SHP77 treated with DMSO at 0.1 percent for 48 hours (cell line): ENCODE data around the gene SPDYA.
"Not testable (repeated sequence)": the region's sequence is repeated elsewhere in the genome, so short reads cannot be mapped to it uniquely, and the experiment has no call there.

ENCODE experiments used
- DNase-seq: peaks from one replicate; lab custom pipeline; 2025; lab: John Stamatoyannopoulos, UW

The SPDYA gene

GRCh38 chr2:28810384-28811285 lies at the start of gene SPDYA:
TSS of gene SPDYA (plus strand) at chr2:28810834. CDS start at chr2:28816015, 5,181 bp downstream.
- DNase-seq, result no peak

- DNase-seq, result no peak
Measured at GRCh38 chr2:28761420-28761819, 49.2 kb upstream of the SPDYA start.

- no peak for DNase-seq
Measured at GRCh38 chr2:28764909-28765711, 45.5 kb upstream of the SPDYA start.

DNA sequence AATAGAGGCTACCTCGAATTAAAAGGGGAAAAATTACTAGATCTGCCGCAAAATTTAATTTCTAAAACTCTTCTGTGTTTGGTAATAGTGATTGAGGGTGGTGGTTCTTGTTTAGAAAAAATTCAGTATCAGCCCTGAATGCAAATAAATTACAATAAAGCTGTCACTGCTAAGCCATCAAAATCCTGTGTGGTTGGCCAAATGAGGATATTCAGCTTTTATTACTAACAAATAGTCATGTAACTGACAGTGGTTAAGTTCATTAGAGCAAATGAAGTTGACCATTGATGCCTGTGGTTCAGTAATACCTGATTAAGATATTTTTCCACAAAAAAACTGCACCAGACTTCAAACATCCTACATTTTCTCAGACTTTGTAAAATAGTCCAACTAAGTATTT lies 44.6 kb upstream of the SPDYA start:
- no peak for DNase-seq

GRCh38 chr2:28767337-28767736 lies 43.3 kb upstream of the SPDYA start:
- DNase-seq, result no peak

GRCh38 chr2:28768422-28768821 lies 42.2 kb upstream of the SPDYA start:
- no peak for DNase-seq

- DNase-seq, result no peak
Measured at GRCh38 chr2:28768952-28769351, 41.7 kb upstream of the SPDYA start.

DNA sequence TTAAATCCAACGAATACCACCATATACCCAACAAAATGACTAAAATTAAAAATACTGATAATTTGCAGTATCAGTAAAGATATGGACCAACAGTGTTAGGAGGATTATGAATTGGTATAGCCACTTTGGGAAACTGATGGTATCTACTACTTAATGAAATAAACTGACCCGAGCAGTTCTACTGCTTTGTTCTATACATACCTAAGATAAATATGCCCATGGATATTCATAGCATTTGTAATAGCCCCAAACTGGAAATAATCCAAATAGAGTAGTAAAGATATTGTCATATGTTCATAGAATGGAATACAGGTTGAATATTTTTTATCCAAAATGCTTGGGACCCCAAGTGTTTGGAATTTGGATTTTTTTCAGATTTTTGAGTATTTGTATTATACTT lies 38.3 kb upstream of the SPDYA start:
- DNase-seq, result no peak

DNA sequence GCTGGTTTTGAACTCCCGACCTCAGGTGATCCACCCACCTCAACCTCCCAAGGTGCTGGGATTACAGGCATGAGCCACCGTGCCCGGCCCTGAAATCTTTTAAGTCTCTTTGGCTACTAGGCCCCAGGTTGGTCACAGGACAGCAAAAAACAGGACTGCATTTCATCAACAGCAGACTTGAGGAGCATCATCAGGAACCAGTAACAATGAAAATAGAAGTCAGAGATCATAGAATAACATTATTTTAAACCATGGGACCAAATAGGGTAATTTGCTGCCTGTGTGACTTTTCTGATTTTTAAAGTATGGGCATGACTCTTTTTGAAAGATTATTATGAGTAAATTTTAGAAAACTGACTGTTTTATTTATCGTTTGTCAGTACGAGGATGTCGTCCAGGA lies 34.2 kb upstream of the SPDYA start:
- no peak for DNase-seq

DNA sequence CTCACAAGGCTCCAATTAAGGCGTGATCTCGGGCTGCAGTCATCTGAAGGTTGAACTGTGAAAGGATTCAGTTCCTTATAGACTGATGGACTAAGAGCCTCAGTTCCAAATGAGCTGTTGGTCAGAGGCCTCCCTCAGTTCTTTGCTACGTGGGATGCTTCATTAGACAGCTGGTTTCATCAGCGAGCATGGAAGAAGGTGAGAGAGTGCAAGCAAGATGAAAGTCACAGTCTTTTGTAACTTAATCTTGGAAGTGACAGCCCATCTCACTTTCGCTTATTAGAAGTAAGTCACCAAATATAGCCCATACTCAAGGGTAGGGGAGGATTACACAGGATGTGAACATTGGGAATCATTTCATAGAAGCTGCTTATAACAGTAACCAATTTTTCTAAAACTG lies 32.2 kb upstream of the SPDYA start:
- DNase-seq, result no peak

DNA sequence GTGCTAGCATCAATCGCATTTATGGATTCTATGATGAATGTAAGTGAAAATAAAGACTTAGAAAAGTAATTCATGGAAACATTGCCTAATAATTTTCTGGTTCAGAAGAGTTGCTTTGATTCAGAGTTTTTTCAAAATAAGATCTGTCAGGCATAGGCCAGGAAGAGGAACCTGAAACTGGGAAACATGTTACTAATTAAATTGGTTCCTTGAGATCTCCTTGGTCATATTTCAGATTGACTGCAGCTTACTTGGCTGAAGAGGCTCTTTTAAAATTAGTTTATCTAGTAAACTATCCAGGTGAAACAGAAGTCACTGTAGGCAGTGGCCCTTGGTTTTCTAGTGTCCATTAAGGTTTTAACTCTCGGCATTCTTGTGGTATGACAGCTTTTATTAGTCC lies 31.6 kb upstream of the SPDYA start:
- no peak for DNase-seq

DNA sequence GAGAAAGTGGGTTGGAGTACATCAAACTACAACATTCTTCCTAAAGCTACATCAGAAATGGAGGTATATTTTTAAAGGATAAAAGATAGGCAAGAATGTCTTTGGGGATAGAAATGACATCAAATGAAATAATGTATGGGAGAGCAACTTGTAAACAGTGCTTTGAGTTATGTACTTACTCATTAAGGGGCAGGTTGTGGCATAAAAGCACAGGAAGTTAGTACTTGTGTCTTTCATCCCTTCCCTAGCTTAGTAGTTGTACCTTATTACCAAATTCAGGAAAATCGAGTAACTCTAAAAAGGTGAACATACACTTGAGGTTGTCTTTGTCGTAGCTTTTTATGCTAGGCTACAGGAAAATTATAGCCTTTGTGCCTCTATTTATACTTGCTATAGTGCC lies 30.1 kb upstream of the SPDYA start:
- no peak for DNase-seq

GRCh38 chr2:28782423-28782822 lies 28.2 kb upstream of the SPDYA start:
- no peak for DNase-seq

GRCh38 chr2:28784570-28784969 lies 26.1 kb upstream of the SPDYA start:
- DNase-seq, result not testable (repeated sequence)

DNA sequence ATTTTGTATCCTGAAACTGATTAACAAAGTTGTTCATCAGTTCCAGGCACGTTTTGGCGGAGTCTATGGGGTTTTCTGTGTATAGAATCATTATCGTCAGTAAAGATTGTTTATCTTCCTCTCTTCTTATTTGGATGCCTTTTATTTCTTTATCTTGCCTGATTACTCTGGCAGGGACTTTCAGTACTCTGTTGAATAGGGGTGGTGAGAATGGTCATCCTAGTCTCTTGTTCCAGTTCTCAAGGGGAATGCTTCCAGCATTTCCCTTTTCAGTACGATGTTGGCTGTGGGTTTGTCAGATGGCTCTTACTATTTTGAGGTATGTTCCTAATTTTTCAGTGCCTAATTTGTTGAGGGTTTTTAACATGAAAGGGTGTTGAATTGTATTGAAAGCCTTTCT lies 14.0 kb upstream of the SPDYA start:
- no peak for DNase-seq

GRCh38 chr2:28801726-28802125 lies 8.9 kb upstream of the SPDYA start:
- DNase-seq, result no peak

- no peak for DNase-seq
Measured at GRCh38 chr2:28802975-28803429, 7.6 kb upstream of the SPDYA start.

DNA sequence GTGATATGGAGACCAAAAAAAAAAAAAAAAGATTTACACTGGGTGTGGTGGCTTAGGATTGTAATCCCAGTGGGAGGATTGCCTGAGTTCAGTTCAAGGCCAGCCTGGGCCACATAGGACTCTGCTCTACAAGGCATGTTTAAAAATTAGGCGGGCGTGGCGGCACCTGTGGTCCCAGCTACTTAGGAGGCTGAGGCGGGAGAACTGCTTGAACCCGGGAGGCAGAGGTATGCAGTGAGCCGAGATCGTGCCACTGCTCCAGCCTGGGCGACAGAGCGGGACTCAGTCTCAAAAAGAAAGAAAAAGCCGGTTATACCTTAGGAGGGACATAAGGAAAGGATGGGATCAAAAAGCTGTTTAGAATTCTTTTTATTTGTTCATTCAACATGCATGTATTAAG lies 707 bp upstream of the SPDYA start:
- no peak for DNase-seq

DNA sequence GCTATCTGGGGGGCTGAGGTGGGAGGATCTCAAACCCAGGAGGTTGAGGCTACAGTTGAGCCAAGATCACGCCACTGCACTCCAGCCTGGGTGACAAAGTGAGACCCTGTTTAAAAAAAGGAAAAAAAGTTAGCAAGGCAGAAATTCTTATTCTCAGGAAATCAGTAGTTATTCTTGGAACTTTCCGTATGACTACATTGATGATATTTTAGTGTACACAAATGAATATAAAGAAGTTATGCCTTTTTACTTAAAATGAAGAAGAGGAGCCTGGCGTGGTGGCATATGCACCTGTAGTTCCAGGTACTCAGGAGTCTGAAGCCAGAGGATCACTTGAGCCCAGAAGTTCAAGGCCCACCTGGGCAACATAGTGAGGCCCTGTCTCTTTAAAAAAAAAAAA lies 7.4 kb downstream of the SPDYA start:
- no peak for DNase-seq

DNA sequence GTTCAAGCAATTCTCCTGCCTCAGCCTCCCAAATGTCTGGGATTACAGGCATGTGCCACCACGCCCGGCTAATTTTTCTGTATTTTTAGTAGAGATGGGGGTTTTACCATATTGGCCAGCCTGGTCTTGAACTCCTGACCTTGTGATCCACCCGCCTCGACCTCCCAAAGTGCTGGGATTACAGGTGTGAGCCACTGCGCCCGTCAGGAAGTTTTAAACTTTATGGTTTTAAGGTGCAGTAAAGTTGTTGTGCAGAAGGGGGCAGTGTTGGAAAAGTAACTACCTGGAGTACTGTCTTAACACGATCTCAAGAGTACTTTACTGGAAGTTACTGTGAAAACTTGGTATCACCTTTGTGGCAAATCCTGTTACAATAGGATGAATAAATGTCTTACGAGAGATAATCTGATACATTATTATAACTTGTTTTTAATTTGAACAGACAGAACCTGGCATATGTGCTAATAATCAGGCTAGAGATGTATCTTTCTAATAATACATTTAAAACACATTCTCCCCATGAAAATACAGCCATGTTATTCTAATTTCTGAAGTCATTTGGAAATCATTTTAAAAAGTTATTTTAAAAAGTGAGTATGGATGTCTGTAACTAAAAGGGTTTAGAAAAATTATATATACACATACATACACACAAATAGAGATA lies 10.8 kb downstream of the SPDYA start:
- peak; percentile 29 for DNase-seq

DNA sequence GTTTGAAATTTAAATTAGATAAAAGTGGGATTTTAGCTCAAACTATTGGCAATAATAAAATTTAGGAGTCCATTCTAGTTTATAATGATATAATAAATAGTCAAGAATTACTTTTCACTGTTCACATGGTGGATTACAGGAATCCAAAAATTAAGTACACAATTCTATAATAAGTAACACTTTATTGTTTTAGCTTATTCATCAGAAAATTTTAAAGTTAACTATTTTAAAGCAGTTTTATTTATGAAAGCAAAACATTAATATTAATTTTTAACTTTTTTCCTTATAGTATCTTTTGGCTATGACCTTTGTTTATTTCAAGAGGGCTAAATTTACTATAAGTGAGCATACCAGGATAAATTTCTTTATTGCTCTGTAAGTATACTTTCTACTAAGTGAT lies 11.4 kb downstream of the SPDYA start:
- DNase-seq, result no peak

DNA sequence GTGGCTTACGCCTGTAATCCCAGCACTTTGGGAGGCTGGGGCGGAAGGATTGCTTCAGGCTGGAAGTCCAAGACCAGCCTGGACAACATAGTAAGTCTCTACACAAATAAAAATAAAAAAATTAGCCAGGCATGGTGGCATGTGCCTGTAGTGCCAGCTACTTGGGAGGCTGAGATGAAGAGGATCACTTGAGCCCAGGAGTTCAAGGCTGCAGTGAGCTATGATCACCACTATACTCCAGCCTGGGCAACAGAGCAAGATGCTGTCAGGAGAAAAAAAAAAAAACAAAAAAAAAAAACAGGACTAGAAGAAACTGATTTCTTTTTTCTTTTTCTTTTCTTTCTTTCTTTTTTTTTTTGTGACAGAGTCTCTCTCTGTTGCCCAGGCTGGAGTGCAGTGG lies 13.6 kb downstream of the SPDYA start:
- no peak for DNase-seq

- no peak for DNase-seq
Measured at GRCh38 chr2:28824870-28825269, 14.2 kb downstream of the SPDYA start.
